SK-N-SH treated with all-trans-retinoic acid at 6 μM for 48 hours (cell line): ENCODE measurements around the gene TMEM131.

Experiments
- ATAC-seq: fragments of 200-7000 bp; cut with Tn5 transposase; 3 replicates; pipeline ENCODE4 v1.9.1; 2020; ENCODE audit warnings: mild to moderate bottlenecking, moderate library complexity
- ARNTL ChIP-seq: fragments of 450-650 bp; formaldehyde crosslinking; IDR thresholded peaks from 2 replicates; pipeline ENCODE4 v1.5.0; 2020; ENCODE audit warnings: low read depth, mild to moderate bottlenecking, moderate library complexity, borderline replicate concordance
- BACH2 ChIP-seq: fragments of 250-450 bp; sonication (Bioruptor Pico); IDR thresholded peaks from 2 replicates; pipeline ENCODE4 v1.9.0; 2021; ENCODE audit warnings: mild to moderate bottlenecking, borderline replicate concordance
- CSDC2 ChIP-seq: fragments of 250-450 bp; sonication (Bioruptor Pico); IDR thresholded peaks from 2 replicates; pipeline ENCODE4 v1.5.0; 2020; ENCODE audit warnings: mild to moderate bottlenecking, moderate library complexity
- CSRNP3 ChIP-seq: fragments of 250-450 bp; sonication (Bioruptor Pico); IDR thresholded peaks from 2 replicates; pipeline ENCODE4 v1.5.1; 2021; ENCODE audit warnings: mild to moderate bottlenecking, moderate library complexity
- GLIS3 ChIP-seq: fragments of 250-450 bp; sonication (Bioruptor Pico); IDR thresholded peaks from 2 replicates; pipeline ENCODE4 v1.5.0; 2020; ENCODE audit warnings: mild to moderate bottlenecking, moderate library complexity
- ISL1 ChIP-seq: fragments of 250-450 bp; sonication (Bioruptor Pico); IDR thresholded peaks from 2 replicates; pipeline ENCODE4 v2.1.2; 2022; ENCODE audit warnings: mild to moderate bottlenecking, moderate library complexity
- OSR1 ChIP-seq: fragments of 250-450 bp; sonication (Bioruptor Pico); IDR thresholded peaks from 2 replicates; pipeline ENCODE4 v1.8.0; 2022; ENCODE audit warnings: moderate library complexity, mild to moderate bottlenecking, inconsistent platforms
- POU6F1 ChIP-seq: fragments of 250-450 bp; sonication (Bioruptor Pico); IDR thresholded peaks from 2 replicates; pipeline ENCODE4 v1.8.0; 2021; ENCODE audit warnings: low read depth, mild to moderate bottlenecking, moderate library complexity, borderline replicate concordance
- PPARA ChIP-seq: fragments of 250-450 bp; sonication (Bioruptor Pico); IDR thresholded peaks from 2 replicates; pipeline ENCODE4 v1.5.0; 2020; ENCODE audit warnings: mild to moderate bottlenecking, borderline replicate concordance
- RARB ChIP-seq: fragments of 250-450 bp; sonication (Bioruptor Pico); IDR thresholded peaks from 2 replicates; pipeline ENCODE4 v1.8.0; 2021; ENCODE audit warnings: mild to moderate bottlenecking, moderate library complexity
- SNAI2 ChIP-seq: fragments of 250-450 bp; sonication (Bioruptor Pico); IDR thresholded peaks from 2 replicates; pipeline ENCODE4 v1.5.0; 2020; ENCODE audit warnings: mild to moderate bottlenecking, moderate library complexity
- TCF4 ChIP-seq: fragments of 250-450 bp; sonication (Bioruptor Pico); IDR thresholded peaks from 2 replicates; pipeline ENCODE4 v1.8.0; 2021; ENCODE audit warnings: mild to moderate bottlenecking, moderate library complexity, borderline replicate concordance
- TOX ChIP-seq: fragments of 250-450 bp; sonication (Bioruptor Pico); IDR thresholded peaks from 2 replicates; pipeline ENCODE4 v1.8.0; 2021; ENCODE audit warnings: mild to moderate bottlenecking, moderate library complexity, borderline replicate concordance
- TSHZ2 ChIP-seq: fragments of 250-450 bp; sonication (Bioruptor Pico); IDR thresholded peaks from 2 replicates; pipeline ENCODE4 v1.5.0; 2020; ENCODE audit warnings: mild to moderate bottlenecking, moderate library complexity
- ZC3H10 ChIP-seq: fragments of 250-450 bp; sonication (Bioruptor Pico); IDR thresholded peaks from 2 replicates; pipeline ENCODE4 v1.5.1; 2021; ENCODE audit warnings: mild to moderate bottlenecking, moderate library complexity
- ZFP3 ChIP-seq: fragments of 250-450 bp; sonication (Bioruptor Pico); IDR thresholded peaks from 2 replicates; pipeline ENCODE4 v1.5.0; 2020; ENCODE audit warnings: mild to moderate bottlenecking, moderate library complexity
- ZFP30 ChIP-seq: fragments of 450-650 bp; formaldehyde crosslinking; IDR thresholded peaks from 2 replicates; pipeline ENCODE4 v1.5.0; 2022; ENCODE audit warnings: mild to moderate bottlenecking, moderate library complexity
- ZNF565 ChIP-seq: fragments of 450-650 bp; formaldehyde crosslinking; conservative IDR thresholded peaks from 2 replicates; pipeline ENCODE4 v1.5.0; 2020; ENCODE audit warnings: low read depth, mild to moderate bottlenecking, moderate library complexity
- ZNF70 ChIP-seq: fragments of 450-650 bp; formaldehyde crosslinking; IDR thresholded peaks from 2 replicates; pipeline ENCODE4 v1.5.0; 2020; ENCODE audit warnings: mild to moderate bottlenecking, moderate library complexity
- ZNF8 ChIP-seq: fragments of 450-650 bp; formaldehyde crosslinking; IDR thresholded peaks from 2 replicates; pipeline ENCODE4 v1.5.0; 2020; ENCODE audit warnings: mild to moderate bottlenecking, moderate library complexity

TMEM131 gene

GRCh38 chr2:98032086-98032485 lies 36.3 kb upstream of the TMEM131 start:
- ATAC-seq: no peak
- TF ChIP-seq ARNTL (CRISPR knock-in tag) (no peak), CSDC2 (CRISPR knock-in tag) (no peak)

- ATAC-seq: no peak
- no peak for TF ChIP-seq OSR1 (CRISPR knock-in tag)
- TF ChIP-seq TSHZ2: no peak
- no peak for TF ChIP-seq CSDC2 (CRISPR knock-in tag)
- TF ChIP-seq SNAI2 (CRISPR knock-in tag): no peak
- no peak for TF ChIP-seq ZFP30 (CRISPR knock-in tag)
- no peak for TF ChIP-seq PPARA (CRISPR knock-in tag)
- TF ChIP-seq BACH2 (CRISPR knock-in tag): no peak
- TF ChIP-seq ZNF70 (CRISPR knock-in tag): no peak
- TF ChIP-seq ZNF565: no peak
- no peak for TF ChIP-seq ZFP3 (CRISPR knock-in tag)
- no peak for TF ChIP-seq ZC3H10 (CRISPR knock-in tag)
- TF ChIP-seq GLIS3 (CRISPR knock-in tag): no peak
- no peak for TF ChIP-seq POU6F1 (CRISPR knock-in tag)
- TF ChIP-seq ZNF8 (CRISPR knock-in tag): no peak
- no peak for TF ChIP-seq ISL1
These were observed 34.0 kb upstream of the TMEM131 start for GRCh38 chr2:98029718-98030222.

- TF ChIP-seq TSHZ2: no peak
- TF ChIP-seq CSRNP3 (CRISPR knock-in tag): no peak
- TF ChIP-seq SNAI2 (CRISPR knock-in tag): no peak
- TF ChIP-seq ZNF8 (CRISPR knock-in tag): no peak
- TF ChIP-seq OSR1 (CRISPR knock-in tag): no peak
- TF ChIP-seq, all 23 proteins: peak for 0
- no peak for ATAC-seq
These were observed 33.4 kb upstream of the TMEM131 start for GRCh38 chr2:98028931-98029717.

GRCh38 chr2:98028101-98028561 lies 32.4 kb upstream of the TMEM131 start:
- no peak for ATAC-seq
- no peak for TF ChIP-seq RARB (CRISPR knock-in tag)
- TF ChIP-seq ARNTL (CRISPR knock-in tag): no peak
- no peak for TF ChIP-seq ZNF8 (CRISPR knock-in tag)
- no peak for TF ChIP-seq BACH2 (CRISPR knock-in tag)
- TF ChIP-seq ZC3H10 (CRISPR knock-in tag): no peak
- TF ChIP-seq TOX (CRISPR knock-in tag): no peak
- TF ChIP-seq TCF4: no peak
- TF ChIP-seq ISL1: no peak
- TF ChIP-seq TSHZ2: no peak
- no peak for TF ChIP-seq CSRNP3 (CRISPR knock-in tag)
- no peak for TF ChIP-seq ZNF565
- TF ChIP-seq CSDC2 (CRISPR knock-in tag): no peak
